A673 (cell line): Measurements from ENCODE around the gene FLT1.

Experiments
- CTCF ChIP-seq: fragments of 300-800, 200-600 bp; sonication (generic); conservative IDR thresholded peaks from 2 replicates; pipeline ENCODE4 v1.5.1; 2017; ENCODE audit warnings: low read depth, mild to moderate bottlenecking, antibody characterized with exemption, low read length, moderate library complexity, mixed read lengths
- EZH2 ChIP-seq: fragments of 200-600 bp; sonication (generic); IDR thresholded peaks from 2 replicates; pipeline ENCODE4 v1.6.1; 2017; ENCODE audit warnings: borderline replicate concordance, low read depth, mild to moderate bottlenecking, mixed read lengths, antibody characterized with exemption, low read length; ENCODE audit not compliant: poor library complexity, severe bottlenecking

GRCh38 chr13:28528848-28529247, 33.9 kb upstream of the FLT1 start:
- no peak for TF ChIP-seq CTCF
- TF ChIP-seq EZH2: no peak
